HEK293 (cell line): ENCODE results near the gene MGAT5B.

ENCODE experiments used
- PRDM10 ChIP-seq: fragments of 450-650 bp; formaldehyde crosslinking; IDR thresholded peaks from 2 replicates; pipeline ENCODE4 v1.5.1; 2016; ENCODE audit warnings: missing biosample characterization, missing genetic modification characterization
- ZNF274 ChIP-seq, 2 experiments: fragments of 200-500 bp in 1 of 2; fragments of 450-650 bp in 1 of 2; sonication (Bioruptor generic) in 1 of 2; formaldehyde crosslinking in 1 of 2; IDR thresholded peaks; 2 replicates each; pipeline versions ENCODE4 v1.5.1 to v1.6.1; 2014 to 2016; ENCODE audit warnings: borderline replicate concordance in 1 of 2, inconsistent platforms in 1 of 2, low read length in 1 of 2, missing biosample characterization in 1 of 2, missing genetic modification characterization in 1 of 2

- TF ChIP-seq PRDM10 (tag by site-specific recombination) (no peak), ZNF274 (IDR thresholded peaks at IDR 0.05; ENCODE audit: low read length) (no peak), ZNF274 (tag by site-specific recombination; IDR thresholded peaks at IDR 0.05; ENCODE audit: borderline replicate concordance) (no peak)
These were observed 125.4 kb downstream of the MGAT5B start for GRCh38 chr17:76993651-76994050.
